H9 (cell line): ENCODE results near the gene CHL1. TPM values are rescaled to one million over a fixed set of nuclear protein-coding genes. Genes with fewer than 3 reads are reported as not detected.

Experiments used
- DNase-seq: peaks from one replicate; pipeline ENCODE4 v3.0.0-alpha.2; 2017
- H2AFZ ChIP-seq: one replicate; pipeline ENCODE4 v1.6.1; 2013; ENCODE audit warnings: mild to moderate bottlenecking, low read length, control low read depth, moderate library complexity
- H2AK5ac ChIP-seq: 2 replicates; pipeline ENCODE4 v1.6.1; 2013; ENCODE audit warnings: low read length, control low read depth, mixed read lengths; ENCODE audit not compliant: insufficient read length
- H2BK120ac ChIP-seq: one replicate; pipeline ENCODE4 v1.6.1; 2013; ENCODE audit warnings: low read depth, mild to moderate bottlenecking, low read length, control low read depth, inconsistent platforms; ENCODE audit not compliant: poor library complexity, severe bottlenecking
- H2BK12ac ChIP-seq: 2 replicates; pipeline ENCODE4 v1.6.1; 2013; ENCODE audit warnings: low read length, control low read depth, mixed read lengths, low read depth; ENCODE audit not compliant: insufficient read length
- H2BK15ac ChIP-seq: 2 replicates; pipeline ENCODE4 v1.6.1; 2013; ENCODE audit warnings: low read depth, low read length, control low read depth
- H2BK20ac ChIP-seq: one replicate; pipeline ENCODE4 v1.6.1; 2013; ENCODE audit warnings: low read depth, mild to moderate bottlenecking, low read length, control low read depth, inconsistent platforms; ENCODE audit not compliant: poor library complexity, severe bottlenecking
- H2BK5ac ChIP-seq: 2 replicates; pipeline ENCODE4 v1.6.1; 2013; ENCODE audit warnings: low read length, control low read depth, mixed read lengths; ENCODE audit not compliant: insufficient read length
- H3K14ac ChIP-seq: 2 replicates; pipeline ENCODE4 v1.6.1; 2013; ENCODE audit warnings: low read length, control low read depth; ENCODE audit not compliant: insufficient read depth
- H3K18ac ChIP-seq: 2 replicates; pipeline ENCODE4 v1.6.1; 2013; ENCODE audit warnings: low read depth, mild to moderate bottlenecking, mixed read lengths, low read length, control low read depth; ENCODE audit not compliant: insufficient read length
- H3K23ac ChIP-seq: 2 replicates; pipeline ENCODE4 v1.6.1; 2013; ENCODE audit warnings: low read length, control low read depth, mixed read lengths, low read depth; ENCODE audit not compliant: insufficient read length
- H3K23me2 ChIP-seq: 2 replicates; pipeline ENCODE4 v1.6.1; 2013; ENCODE audit warnings: low read depth, mild to moderate bottlenecking, mixed read lengths, low read length, control low read depth; ENCODE audit not compliant: insufficient read length, poor library complexity, severe bottlenecking
- H3K27ac ChIP-seq: 2 replicates; pipeline ENCODE4 v1.5.1; 2013; ENCODE audit warnings: low read length, control low read depth, mixed read lengths, low read depth; ENCODE audit not compliant: insufficient read length
- H3K27me3 ChIP-seq: 2 replicates; pipeline ENCODE4 v1.6.1; 2013; ENCODE audit warnings: low read length, control low read depth, inconsistent platforms; ENCODE audit not compliant: insufficient read depth
- H3K4ac ChIP-seq: 2 replicates; pipeline ENCODE4 v1.6.1; 2013; ENCODE audit warnings: low read depth, mild to moderate bottlenecking, control low read depth, inconsistent platforms, low read length, moderate library complexity
- H3K4me1 ChIP-seq: 2 replicates; pipeline ENCODE4 v1.6.1; 2013; ENCODE audit warnings: low read length, control low read depth, inconsistent platforms; ENCODE audit not compliant: insufficient read depth
- H3K4me2 ChIP-seq: 2 replicates; pipeline ENCODE4 v1.6.1; 2013; ENCODE audit warnings: low read length, control low read depth, mixed read lengths; ENCODE audit not compliant: insufficient read length, insufficient read depth
- H3K56ac ChIP-seq: 2 replicates; pipeline ENCODE4 v1.6.1; 2013; ENCODE audit warnings: low read depth, mild to moderate bottlenecking, mixed read lengths, low read length, control low read depth; ENCODE audit not compliant: insufficient read length
- H3K79me1 ChIP-seq: 2 replicates; pipeline ENCODE4 v1.6.1; 2013; ENCODE audit warnings: low read depth, mild to moderate bottlenecking, moderate library complexity, low read length, control low read depth, inconsistent platforms; ENCODE audit not compliant: insufficient read depth, poor library complexity, severe bottlenecking
- H3K79me2 ChIP-seq: 2 replicates; pipeline ENCODE4 v1.6.1; 2013; ENCODE audit warnings: low read length, control low read depth, inconsistent platforms; ENCODE audit not compliant: insufficient read depth
- H3K9ac ChIP-seq: 2 replicates; pipeline ENCODE4 v1.6.1; 2013; ENCODE audit warnings: low read length, control low read depth, mixed read lengths; ENCODE audit not compliant: insufficient read length; ENCODE audit errors: extremely low read depth
- H3K9me3 ChIP-seq: one replicate; pipeline ENCODE4 v1.6.1; 2013; ENCODE audit warnings: low read depth, low read length, inconsistent platforms; ENCODE audit not compliant: control insufficient read depth
- H3T11ph ChIP-seq: one replicate; pipeline ENCODE4 v1.6.1; 2013; ENCODE audit warnings: mild to moderate bottlenecking, low read length, control low read depth, inconsistent platforms
- H4K20me1 ChIP-seq: one replicate; pipeline ENCODE4 v1.6.1; 2013; ENCODE audit not compliant: control insufficient read depth, insufficient read length, insufficient read depth
- H4K5ac ChIP-seq: 2 replicates; pipeline ENCODE4 v1.6.1; 2013; ENCODE audit warnings: low read depth, mild to moderate bottlenecking, mixed read lengths, low read length, control low read depth; ENCODE audit not compliant: insufficient read length
- H4K8ac ChIP-seq: replicated peaks from 2 replicates; pipeline ENCODE4 v1.6.1; 2013; ENCODE audit warnings: low read length, control low read depth, mixed read lengths, low read depth; ENCODE audit not compliant: insufficient read length
- H4K91ac ChIP-seq: 2 replicates; pipeline ENCODE4 v1.6.1; 2013; ENCODE audit warnings: low read depth, mild to moderate bottlenecking, moderate library complexity, mixed read lengths, low read length, control low read depth; ENCODE audit not compliant: insufficient read length
- H3K27ac Mint-ChIP-seq, 3 experiments: 2 replicates in 2 of 3; 3 replicates in 1 of 3; pipeline ENCODE4 v1.8.0; 2020 to 2021; ENCODE audit warnings: mixed read lengths in 3 of 3, mild to moderate bottlenecking in 1 of 3, moderate library complexity in 1 of 3
- H3K27me3 Mint-ChIP-seq: 2 replicates; pipeline ENCODE4 v1.8.0; 2021; ENCODE audit warnings: low read depth, mild to moderate bottlenecking, moderate library complexity, mixed read lengths
- H3K36me3 Mint-ChIP-seq, 3 experiments: 2 replicates in 2 of 3; 3 replicates in 1 of 3; pipeline ENCODE4 v1.8.0; 2020 to 2021; ENCODE audit warnings: low read depth in 3 of 3, mixed read lengths in 3 of 3; ENCODE audit not compliant: insufficient read depth in 1 of 3
- H3K4me1 Mint-ChIP-seq, 2 experiments: 2 replicates each; pipeline ENCODE4 v1.8.0; 2020; ENCODE audit warnings: mixed read lengths in 2 of 2
- H3K4me3 Mint-ChIP-seq, 2 experiments: 2 replicates in 1 of 2; 3 replicates in 1 of 2; pipeline ENCODE4 v1.8.0; 2020 to 2021; ENCODE audit warnings: mild to moderate bottlenecking in 2 of 2, mixed read lengths in 2 of 2, moderate library complexity in 1 of 2
- H3K9me3 Mint-ChIP-seq, 2 experiments: 2 replicates in 1 of 2; 3 replicates in 1 of 2; pipeline ENCODE4 v1.8.0; 2020; ENCODE audit warnings: mild to moderate bottlenecking in 2 of 2, mixed read lengths in 2 of 2, moderate library complexity in 1 of 2
- CTCF ChIP-seq: fragments of 200-600 bp; sonication (generic); conservative IDR thresholded peaks from 3 replicates; pipeline ENCODE4 v1.8.0; 2021; ENCODE audit warnings: antibody characterized with exemption, mild to moderate bottlenecking
- WGBS: extraction: QIAGEN DNeasy Blood & Tissue Kit; methylation state at CpG from one replicate; pipeline ENCODE4 v1.1.7; 2013; ENCODE audit warnings: missing lambda C conversion rate, low lambda C conversion rate, mixed read lengths; ENCODE audit not compliant: insufficient read length; ENCODE audit errors: extremely low coverage; 5-methylcytosine and 5-hydroxymethylcytosine counted together
- total RNA-seq: library from RNA; stranded (reverse); gene quantifications from 2 replicates; pipeline ENCODE4 v1.2.1, GENCODE V29; 2021

The CHL1 gene
- total RNA-seq, 1 experiment from 2014 or later, result not detected

- no CpG with 5 or more reads among the region's 3 CpGs for WGBS
Measured at GRCh38 chr3:359672-360071, 163.1 kb downstream of the CHL1 start.

More at GRCh38 chr3:359672-360071, 163.1 kb downstream of the CHL1 start:
- no peak overlapping the region for H2BK12ac ChIP-seq
- no peak overlapping the region for H4K8ac ChIP-seq
- no peak overlapping the region for H2BK15ac ChIP-seq
- H3K14ac ChIP-seq, result no peak overlapping the region
- no peaks in the 10 kb centered on the region for H3K27me3 ChIP-seq
- no peak overlapping the region for H2BK120ac ChIP-seq
- H4K5ac ChIP-seq, result no peak overlapping the region
- no peak for DNase-seq
- no peaks in the 10 kb centered on the region for H3K23me2 ChIP-seq
- no peaks in the 10 kb centered on the region for H3K4me1 ChIP-seq
- H3K56ac ChIP-seq, result no peak overlapping the region
- peaks cover 3% of the 10 kb centered on the region; the same call in 1 of the 2 replicates for H3K27me3 Mint-ChIP-seq
- H3K4ac ChIP-seq, result no peak overlapping the region
- H2BK20ac ChIP-seq, result no peak overlapping the region
- H3K4me1 Mint-ChIP-seq, result no peaks in the 10 kb centered on the region
- H3K9me3 ChIP-seq, result no peaks in the 10 kb centered on the region
- no peak overlapping the region for H3K4me2 ChIP-seq
- no peaks in the 10 kb centered on the region for H3K9me3 Mint-ChIP-seq
- H3K36me3 Mint-ChIP-seq, result no peaks in the 10 kb centered on the region; a peak in 1 of 7 replicates
- H3K9ac ChIP-seq, result no peak overlapping the region
- no peak for TF ChIP-seq CTCF
- H3K79me1 ChIP-seq, result no peaks in the 10 kb centered on the region
- H2AK5ac ChIP-seq, result no peak overlapping the region
- H4K20me1 ChIP-seq, result no peaks in the 10 kb centered on the region
- no peak overlapping the region for H2BK5ac ChIP-seq
- H4K91ac ChIP-seq, result no peak overlapping the region
- H3K18ac ChIP-seq, result no peak overlapping the region
- H3K27ac ChIP-seq, result no peak overlapping the region
- no peak overlapping the region for H3K23ac ChIP-seq
- no peak overlapping the region for H3K27ac Mint-ChIP-seq
- no peak overlapping the region for H3K4me3 Mint-ChIP-seq
- H3T11ph ChIP-seq, result no peak overlapping the region
- H3K79me2 ChIP-seq, result no peaks in the 10 kb centered on the region
- H2AFZ ChIP-seq, result no peak overlapping the region
